ENCODE results near the gene MRI1.

DNA sequence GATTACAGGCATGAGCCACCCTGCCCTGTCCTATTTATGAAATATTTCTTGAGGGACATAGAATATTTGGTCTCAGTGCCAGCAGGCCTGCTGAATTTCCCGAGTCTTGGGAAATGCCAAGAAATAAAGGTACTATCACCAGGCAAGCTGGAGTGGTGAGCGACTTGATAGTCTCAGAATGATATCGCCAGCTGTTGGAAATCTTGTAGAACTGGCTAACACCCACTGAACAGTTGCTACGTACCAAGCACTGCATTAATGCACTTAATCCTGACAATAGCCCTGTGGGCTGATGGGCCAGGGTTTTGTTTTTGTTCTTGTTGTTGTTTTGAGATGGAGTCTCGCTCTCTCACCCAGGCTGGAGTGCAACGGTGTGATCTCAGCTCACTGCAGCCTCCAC is 42.2 kb upstream of the MRI1 start:
- no peak for TF ChIP-seq BHLHE40 (IDR thresholded peaks at IDR 0.05; ENCODE audit: low read depth, low read length)
- TF ChIP-seq CTCF (conservative IDR thresholded peaks at IDR 0.05; ENCODE audit: low read depth, low read length) = no peak
- no peak for TF ChIP-seq RAD21 (IDR thresholded peaks at IDR 0.05; ENCODE audit: low read length)
- no peak for TF ChIP-seq SMC3 (IDR thresholded peaks at IDR 0.05; ENCODE audit: low read depth, low read length)
- no peak for TF ChIP-seq USF2 (IDR thresholded peaks at IDR 0.05; ENCODE audit: low read depth, low read length)
- no peak for TF ChIP-seq FOS (IDR thresholded peaks at IDR 0.05; ENCODE audit: low read depth, low read length)
- TF ChIP-seq RFX5 (IDR thresholded peaks at IDR 0.05; ENCODE audit: low read depth, low read length) = no peak
- no peak for TF ChIP-seq RCOR1 (IDR thresholded peaks at IDR 0.05; ENCODE audit: insufficient replicate concordance, low read length)
- no peak for TF ChIP-seq MXI1 (IDR thresholded peaks at IDR 0.05; ENCODE audit: borderline replicate concordance, low read depth, low read length)
- no peak for TF ChIP-seq CEBPB (IDR thresholded peaks at IDR 0.05; ENCODE audit: low read depth, low read length)

All from IMR-90 (cell line).